Vagina (tissue), 2 donors: ENCODE measurements around the gene CFAP299. TPM values are rescaled to one million over a fixed set of nuclear protein-coding genes. Genes with fewer than 3 reads are reported as not detected.

Source experiments
- DNase-seq, 2 donors: peaks; one replicate each; pipeline ENCODE4 v3.0.0-alpha.2; 2017; ENCODE audit errors: extremely low spot score in 2 of 2
- H3K27ac ChIP-seq: fragments of 200-600 bp; sonication (generic); one replicate; pipeline ENCODE4 v1.5.1; 2019
- H3K27me3 ChIP-seq: fragments of 200-600 bp; sonication (generic); one replicate; pipeline ENCODE4 v1.5.1; 2019
- H3K36me3 ChIP-seq, 2 donors: fragments of 200-600 bp; sonication (generic); one replicate each; pipeline ENCODE4 v1.5.1; 2017 to 2019
- H3K4me1 ChIP-seq: fragments of 200-600 bp; sonication (generic); one replicate; pipeline ENCODE4 v1.5.1; 2019
- H3K4me3 ChIP-seq, 2 donors: fragments of 200-600 bp; sonication (generic); 1 replicate in 1 of 2; 2 replicates in 1 of 2; pipeline ENCODE4 v1.5.1; 2016 to 2019
- H3K9me3 ChIP-seq: fragments of 200-600 bp; sonication (generic); one replicate; pipeline ENCODE4 v1.5.1; 2019
- CTCF ChIP-seq, 3 experiments: fragments of 450-650 bp in 2 of 3; fragments of 200-600 bp in 1 of 3; sonication (generic) in 1 of 3; IDR thresholded peaks; one replicate each; pipeline ENCODE4 v1.5.1; 2017 to 2019; ENCODE audit warnings: antibody characterized with exemption in 3 of 3, mild to moderate bottlenecking in 2 of 3, moderate library complexity in 2 of 3
- POLR2A ChIP-seq, 2 donors: fragments of 450-650 bp; IDR thresholded peaks; one replicate each; pipeline ENCODE4 v1.6.1; 2017; ENCODE audit warnings: antibody characterized with exemption in 2 of 2, mild to moderate bottlenecking in 2 of 2, moderate library complexity in 2 of 2
- POLR2AphosphoS5 ChIP-seq, 2 donors: sonication (generic); formaldehyde crosslinking; IDR thresholded peaks; one replicate each; pipeline ENCODE4 v1.9.0; 2017; ENCODE audit warnings: antibody characterized with exemption in 2 of 2, mild to moderate bottlenecking in 2 of 2, low read depth in 1 of 2; ENCODE audit not compliant: insufficient read depth in 1 of 2
- intact Hi-C: fragments of 100-400 bp; cut with DNase I; formaldehyde crosslinking; loops from one replicate; pipeline ENCODE4 v1.15.1; 2023
- total RNA-seq: library from RNA; depleted of rRNA; stranded (reverse); fragments of >200 nt; gene quantifications from one replicate; pipeline ENCODE4 v1.2.3, GENCODE V29; 2016

CFAP299 gene
- total RNA-seq, 1 donor from 2014 or later = not detected

- Histone ChIP-seq H3K27ac (no peak overlapping the region), H3K4me1 (no peaks in the 10 kb centered on the region), H3K9me3 (no peaks in the 10 kb centered on the region), H3K27me3 (no peaks in the 10 kb centered on the region), H3K36me3 (no peaks in the 10 kb centered on the region), H3K4me3 (no peak overlapping the region)
- intact Hi-C loops = no loop called here
- TF ChIP-seq POLR2A (IDR thresholded peaks at IDR 0.05) (no peak), CTCF (IDR thresholded peaks at IDR 0.05) (no peak), POLR2AphosphoS5 (IDR thresholded peaks at IDR 0.05; ENCODE audit: insufficient read depth in 1 of 2, low read depth in 1 of 2) (no peak)
- no peak for DNase-seq
Observed at GRCh38 chr4:80875642-80876041, 540.1 kb downstream of the CFAP299 start.

- intact Hi-C loops = no loop called here
- no peak for TF ChIP-seq POLR2A (IDR thresholded peaks at IDR 0.05)
- TF ChIP-seq CTCF (IDR thresholded peaks at IDR 0.05) = no peak
- TF ChIP-seq POLR2AphosphoS5 (IDR thresholded peaks at IDR 0.05; ENCODE audit: insufficient read depth in 1 of 2, low read depth in 1 of 2) = no peak
- no peak for DNase-seq
- Histone ChIP-seq H3K4me1 (no peaks in the 10 kb centered on the region), H3K36me3 (no peaks in the 10 kb centered on the region), H3K27ac (no peak overlapping the region), H3K27me3 (no peaks in the 10 kb centered on the region), H3K9me3 (no peaks in the 10 kb centered on the region), H3K4me3 (no peak overlapping the region)
Observed at GRCh38 chr4:80876810-80877209, 541.3 kb downstream of the CFAP299 start.

GRCh38 chr4:80878218-80878617 is 542.7 kb downstream of the CFAP299 start:
- Histone ChIP-seq H3K9me3 (no peaks in the 10 kb centered on the region), H3K4me3 (no peak overlapping the region), H3K27me3 (no peaks in the 10 kb centered on the region), H3K27ac (no peak overlapping the region), H3K4me1 (no peaks in the 10 kb centered on the region), H3K36me3 (no peaks in the 10 kb centered on the region)
- DNase-seq = no peak
- no peak for TF ChIP-seq CTCF (IDR thresholded peaks at IDR 0.05)
- intact Hi-C loops = no loop called here

DNA sequence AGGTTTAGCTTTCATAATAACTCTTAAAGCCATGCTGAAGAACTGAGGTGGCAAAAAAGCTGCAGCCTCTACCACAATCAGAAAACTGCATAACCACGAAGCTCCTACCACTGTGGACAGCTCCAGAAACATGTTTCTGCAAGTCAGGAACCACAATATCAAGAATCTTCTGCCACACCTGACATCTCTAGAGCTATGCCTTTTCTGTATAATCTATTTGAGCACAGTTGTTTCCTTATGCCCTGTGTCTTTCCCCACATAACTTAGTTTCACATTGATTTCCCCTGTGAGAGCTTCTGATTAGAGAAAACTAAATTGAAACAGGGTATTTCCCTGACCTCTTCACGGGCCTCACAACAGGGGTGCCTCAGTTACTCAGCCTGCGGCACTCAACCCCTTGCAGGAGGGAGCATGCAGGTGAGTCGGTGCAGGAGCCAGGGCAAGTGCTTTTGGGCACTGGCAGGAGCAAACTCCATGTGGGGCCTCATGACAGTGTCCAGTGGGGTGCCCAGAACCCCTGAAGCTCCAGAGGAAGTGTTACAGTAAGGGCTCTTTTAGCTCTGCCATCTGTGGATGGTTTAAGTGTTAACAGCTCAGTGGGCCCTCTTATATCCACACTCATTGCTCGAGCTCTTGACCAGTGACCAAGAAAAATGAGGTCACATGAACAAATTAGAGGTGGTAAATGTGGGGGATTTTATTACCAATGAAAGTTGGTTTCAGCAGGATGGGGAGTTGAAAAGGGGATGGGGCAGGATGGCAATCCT is 562.2 kb downstream of the CFAP299 start:
- Histone ChIP-seq H3K27ac (no peak overlapping the region), H3K36me3 (no peaks in the 10 kb centered on the region), H3K4me1 (no peaks in the 10 kb centered on the region), H3K4me3 (no peak overlapping the region), H3K9me3 (no peaks in the 10 kb centered on the region), H3K27me3 (no peaks in the 10 kb centered on the region)
- intact Hi-C loops = no loop called here
- TF ChIP-seq POLR2AphosphoS5 (IDR thresholded peaks at IDR 0.05; ENCODE audit: insufficient read depth in 1 of 2, low read depth in 1 of 2) (no peak), CTCF (IDR thresholded peaks at IDR 0.05) (no peak), POLR2A (IDR thresholded peaks at IDR 0.05) (no peak)
- no peak for DNase-seq

DNA sequence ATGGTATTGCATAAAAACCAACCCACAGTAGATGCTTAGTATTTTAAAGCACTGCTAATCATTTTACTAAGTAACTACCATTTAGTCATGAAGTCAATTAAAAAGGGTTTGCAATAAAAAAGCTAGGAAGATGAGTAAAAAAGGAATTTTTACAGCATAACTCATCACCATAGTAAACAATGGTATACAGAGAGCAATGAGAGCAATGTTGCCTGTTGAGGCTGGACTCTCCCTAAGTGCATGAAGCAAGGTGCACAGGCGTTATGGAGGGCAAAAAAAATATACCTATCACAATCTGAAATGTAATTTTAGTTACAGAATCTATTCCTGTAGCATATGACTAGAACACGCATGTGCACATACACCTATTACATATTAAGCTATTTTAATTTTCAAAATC is 565.4 kb downstream of the CFAP299 start:
- intact Hi-C loops = no loop called here
- TF ChIP-seq POLR2A (IDR thresholded peaks at IDR 0.05) (no peak), CTCF (IDR thresholded peaks at IDR 0.05) (no peak), POLR2AphosphoS5 (IDR thresholded peaks at IDR 0.05; ENCODE audit: insufficient read depth in 1 of 2, low read depth in 1 of 2) (no peak)
- no peak overlapping the region for H3K27ac ChIP-seq
- DNase-seq = no peak
- H3K4me3 ChIP-seq = no peak overlapping the region
- H3K4me1 ChIP-seq = no peaks in the 10 kb centered on the region
- H3K27me3 ChIP-seq = no peaks in the 10 kb centered on the region
- H3K36me3 ChIP-seq = no peaks in the 10 kb centered on the region
- no peaks in the 10 kb centered on the region for H3K9me3 ChIP-seq
